H1 (cell line): Measurements from ENCODE around the gene RGL1.

ENCODE experiments used
- CHD1 ChIP-seq: IDR thresholded peaks from 2 replicates; pipeline ENCODE4 v1.6.1; 2012; ENCODE audit warnings: low read depth, low read length, improper control_type of control experiment
- EZH2 ChIP-seq: fragments of 200-600 bp; sonication (generic); IDR thresholded peaks from 2 replicates; pipeline ENCODE4 v1.7.1; 2012; ENCODE audit warnings: low read depth, mild to moderate bottlenecking, moderate library complexity, low read length, inconsistent platforms; ENCODE audit not compliant: severe bottlenecking
- FOSL1 ChIP-seq: IDR thresholded peaks from 2 replicates; pipeline ENCODE4 v1.6.1; 2011; ENCODE audit warnings: mild to moderate bottlenecking, low read depth, low read length, moderate library complexity; ENCODE audit not compliant: insufficient read depth
- KDM1A ChIP-seq: fragments of 200-600, 300-600 bp; sonication (generic); IDR thresholded peaks from 2 replicates; pipeline ENCODE4 v1.7.1; 2016; ENCODE audit warnings: mild to moderate bottlenecking, low read length, borderline replicate concordance
- POLR2A ChIP-seq, 2 experiments: IDR thresholded peaks; 1 replicate in 1 of 2; 2 replicates in 1 of 2; pipeline ENCODE4 v1.6.1; 2011; ENCODE audit warnings: low read depth in 2 of 2, low read length in 2 of 2, mild to moderate bottlenecking in 2 of 2; ENCODE audit errors: control extremely low read depth in 1 of 2
- RAD21 ChIP-seq, 2 experiments: IDR thresholded peaks in 1 of 2; conservative IDR thresholded peaks in 1 of 2; 2 replicates each; pipeline ENCODE4 v1.6.1; 2011; ENCODE audit warnings: low read depth in 2 of 2, low read length in 2 of 2, improper control_type of control experiment in 1 of 2, inconsistent platforms in 1 of 2, mild to moderate bottlenecking in 1 of 2, moderate library complexity in 1 of 2
- RFX5 ChIP-seq: IDR thresholded peaks from 2 replicates; pipeline ENCODE4 v1.6.1; 2011; ENCODE audit warnings: low read depth, low read length, improper control_type of control experiment, borderline replicate concordance
- RNF2 ChIP-seq: fragments of 200-900, 300-1000 bp; sonication (generic); IDR thresholded peaks from 2 replicates; pipeline ENCODE4 v1.7.1; 2016; ENCODE audit warnings: borderline replicate concordance, low read depth, mild to moderate bottlenecking, antibody characterized with exemption, low read length; ENCODE audit not compliant: poor library complexity, severe bottlenecking; ENCODE audit errors: missing control alignments
- ZNF274 ChIP-seq: IDR thresholded peaks from 2 replicates; pipeline ENCODE4 v1.7.0; 2012; ENCODE audit warnings: low read length, borderline replicate concordance; ENCODE audit errors: extremely low read depth
- TF ChIP-seq, protein P1 (sequence below): fragments of 300-600 bp; sonication (generic); IDR thresholded peaks from 2 replicates; pipeline ENCODE4 v1.7.1; 2012; ENCODE audit warnings: low read length, moderate library complexity, mild to moderate bottlenecking, inconsistent platforms; ENCODE audit not compliant: insufficient replicate concordance
- TF ChIP-seq, protein P2 (sequence below), 3 experiments: IDR thresholded peaks; 1 replicate in 2 of 3; 2 replicates in 1 of 3; pipeline versions ENCODE4 v1.5.1 to v1.6.1; 2011; ENCODE audit warnings: low read length in 3 of 3, mild to moderate bottlenecking in 3 of 3, inconsistent platforms in 2 of 3, low read depth in 1 of 3, moderate library complexity in 1 of 3; ENCODE audit not compliant: insufficient read depth in 1 of 3; ENCODE audit errors: control extremely low read depth in 1 of 3

DNA sequence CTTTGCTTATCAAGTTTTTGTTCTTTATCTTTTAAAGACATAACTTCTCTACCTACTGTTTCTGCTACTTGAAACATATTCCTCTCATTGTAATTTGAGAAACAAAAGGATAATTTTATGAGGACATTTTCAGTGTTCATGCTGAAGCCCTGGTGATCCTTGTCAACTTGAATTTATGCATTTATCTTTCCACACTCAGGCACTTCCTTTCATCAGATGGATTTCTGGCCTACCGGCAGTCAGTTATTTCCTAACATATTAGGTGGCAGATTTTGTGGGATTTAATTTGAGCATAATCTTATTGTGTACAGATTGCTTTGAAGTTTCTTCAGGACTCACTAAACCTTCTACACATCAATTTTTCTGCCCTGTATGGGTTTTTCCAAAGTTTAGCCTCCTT is 75.0 kb downstream of the RGL1 start:
- no peak for TF ChIP-seq KDM1A
- TF ChIP-seq EZH2 = no peak
- TF ChIP-seq, protein P1, sequence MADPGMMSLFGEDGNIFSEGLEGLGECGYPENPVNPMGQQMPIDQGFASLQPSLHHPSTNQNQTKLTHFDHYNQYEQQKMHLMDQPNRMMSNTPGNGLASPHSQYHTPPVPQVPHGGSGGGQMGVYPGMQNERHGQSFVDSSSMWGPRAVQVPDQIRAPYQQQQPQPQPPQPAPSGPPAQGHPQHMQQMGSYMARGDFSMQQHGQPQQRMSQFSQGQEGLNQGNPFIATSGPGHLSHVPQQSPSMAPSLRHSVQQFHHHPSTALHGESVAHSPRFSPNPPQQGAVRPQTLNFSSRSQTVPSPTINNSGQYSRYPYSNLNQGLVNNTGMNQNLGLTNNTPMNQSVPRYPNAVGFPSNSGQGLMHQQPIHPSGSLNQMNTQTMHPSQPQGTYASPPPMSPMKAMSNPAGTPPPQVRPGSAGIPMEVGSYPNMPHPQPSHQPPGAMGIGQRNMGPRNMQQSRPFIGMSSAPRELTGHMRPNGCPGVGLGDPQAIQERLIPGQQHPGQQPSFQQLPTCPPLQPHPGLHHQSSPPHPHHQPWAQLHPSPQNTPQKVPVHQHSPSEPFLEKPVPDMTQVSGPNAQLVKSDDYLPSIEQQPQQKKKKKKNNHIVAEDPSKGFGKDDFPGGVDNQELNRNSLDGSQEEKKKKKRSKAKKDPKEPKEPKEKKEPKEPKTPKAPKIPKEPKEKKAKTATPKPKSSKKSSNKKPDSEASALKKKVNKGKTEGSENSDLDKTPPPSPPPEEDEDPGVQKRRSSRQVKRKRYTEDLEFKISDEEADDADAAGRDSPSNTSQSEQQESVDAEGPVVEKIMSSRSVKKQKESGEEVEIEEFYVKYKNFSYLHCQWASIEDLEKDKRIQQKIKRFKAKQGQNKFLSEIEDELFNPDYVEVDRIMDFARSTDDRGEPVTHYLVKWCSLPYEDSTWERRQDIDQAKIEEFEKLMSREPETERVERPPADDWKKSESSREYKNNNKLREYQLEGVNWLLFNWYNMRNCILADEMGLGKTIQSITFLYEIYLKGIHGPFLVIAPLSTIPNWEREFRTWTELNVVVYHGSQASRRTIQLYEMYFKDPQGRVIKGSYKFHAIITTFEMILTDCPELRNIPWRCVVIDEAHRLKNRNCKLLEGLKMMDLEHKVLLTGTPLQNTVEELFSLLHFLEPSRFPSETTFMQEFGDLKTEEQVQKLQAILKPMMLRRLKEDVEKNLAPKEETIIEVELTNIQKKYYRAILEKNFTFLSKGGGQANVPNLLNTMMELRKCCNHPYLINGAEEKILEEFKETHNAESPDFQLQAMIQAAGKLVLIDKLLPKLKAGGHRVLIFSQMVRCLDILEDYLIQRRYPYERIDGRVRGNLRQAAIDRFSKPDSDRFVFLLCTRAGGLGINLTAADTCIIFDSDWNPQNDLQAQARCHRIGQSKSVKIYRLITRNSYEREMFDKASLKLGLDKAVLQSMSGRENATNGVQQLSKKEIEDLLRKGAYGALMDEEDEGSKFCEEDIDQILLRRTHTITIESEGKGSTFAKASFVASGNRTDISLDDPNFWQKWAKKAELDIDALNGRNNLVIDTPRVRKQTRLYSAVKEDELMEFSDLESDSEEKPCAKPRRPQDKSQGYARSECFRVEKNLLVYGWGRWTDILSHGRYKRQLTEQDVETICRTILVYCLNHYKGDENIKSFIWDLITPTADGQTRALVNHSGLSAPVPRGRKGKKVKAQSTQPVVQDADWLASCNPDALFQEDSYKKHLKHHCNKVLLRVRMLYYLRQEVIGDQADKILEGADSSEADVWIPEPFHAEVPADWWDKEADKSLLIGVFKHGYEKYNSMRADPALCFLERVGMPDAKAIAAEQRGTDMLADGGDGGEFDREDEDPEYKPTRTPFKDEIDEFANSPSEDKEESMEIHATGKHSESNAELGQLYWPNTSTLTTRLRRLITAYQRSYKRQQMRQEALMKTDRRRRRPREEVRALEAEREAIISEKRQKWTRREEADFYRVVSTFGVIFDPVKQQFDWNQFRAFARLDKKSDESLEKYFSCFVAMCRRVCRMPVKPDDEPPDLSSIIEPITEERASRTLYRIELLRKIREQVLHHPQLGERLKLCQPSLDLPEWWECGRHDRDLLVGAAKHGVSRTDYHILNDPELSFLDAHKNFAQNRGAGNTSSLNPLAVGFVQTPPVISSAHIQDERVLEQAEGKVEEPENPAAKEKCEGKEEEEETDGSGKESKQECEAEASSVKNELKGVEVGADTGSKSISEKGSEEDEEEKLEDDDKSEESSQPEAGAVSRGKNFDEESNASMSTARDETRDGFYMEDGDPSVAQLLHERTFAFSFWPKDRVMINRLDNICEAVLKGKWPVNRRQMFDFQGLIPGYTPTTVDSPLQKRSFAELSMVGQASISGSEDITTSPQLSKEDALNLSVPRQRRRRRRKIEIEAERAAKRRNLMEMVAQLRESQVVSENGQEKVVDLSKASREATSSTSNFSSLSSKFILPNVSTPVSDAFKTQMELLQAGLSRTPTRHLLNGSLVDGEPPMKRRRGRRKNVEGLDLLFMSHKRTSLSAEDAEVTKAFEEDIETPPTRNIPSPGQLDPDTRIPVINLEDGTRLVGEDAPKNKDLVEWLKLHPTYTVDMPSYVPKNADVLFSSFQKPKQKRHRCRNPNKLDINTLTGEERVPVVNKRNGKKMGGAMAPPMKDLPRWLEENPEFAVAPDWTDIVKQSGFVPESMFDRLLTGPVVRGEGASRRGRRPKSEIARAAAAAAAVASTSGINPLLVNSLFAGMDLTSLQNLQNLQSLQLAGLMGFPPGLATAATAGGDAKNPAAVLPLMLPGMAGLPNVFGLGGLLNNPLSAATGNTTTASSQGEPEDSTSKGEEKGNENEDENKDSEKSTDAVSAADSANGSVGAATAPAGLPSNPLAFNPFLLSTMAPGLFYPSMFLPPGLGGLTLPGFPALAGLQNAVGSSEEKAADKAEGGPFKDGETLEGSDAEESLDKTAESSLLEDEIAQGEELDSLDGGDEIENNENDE = no peak
- TF ChIP-seq POLR2A (IDR thresholded peaks at IDR 0.05; ENCODE audit: control extremely low read depth in 1 of 2, low read depth in 2 of 2, low read length in 2 of 2) = no peak
- no peak for TF ChIP-seq RNF2
- TF ChIP-seq, protein P2, sequence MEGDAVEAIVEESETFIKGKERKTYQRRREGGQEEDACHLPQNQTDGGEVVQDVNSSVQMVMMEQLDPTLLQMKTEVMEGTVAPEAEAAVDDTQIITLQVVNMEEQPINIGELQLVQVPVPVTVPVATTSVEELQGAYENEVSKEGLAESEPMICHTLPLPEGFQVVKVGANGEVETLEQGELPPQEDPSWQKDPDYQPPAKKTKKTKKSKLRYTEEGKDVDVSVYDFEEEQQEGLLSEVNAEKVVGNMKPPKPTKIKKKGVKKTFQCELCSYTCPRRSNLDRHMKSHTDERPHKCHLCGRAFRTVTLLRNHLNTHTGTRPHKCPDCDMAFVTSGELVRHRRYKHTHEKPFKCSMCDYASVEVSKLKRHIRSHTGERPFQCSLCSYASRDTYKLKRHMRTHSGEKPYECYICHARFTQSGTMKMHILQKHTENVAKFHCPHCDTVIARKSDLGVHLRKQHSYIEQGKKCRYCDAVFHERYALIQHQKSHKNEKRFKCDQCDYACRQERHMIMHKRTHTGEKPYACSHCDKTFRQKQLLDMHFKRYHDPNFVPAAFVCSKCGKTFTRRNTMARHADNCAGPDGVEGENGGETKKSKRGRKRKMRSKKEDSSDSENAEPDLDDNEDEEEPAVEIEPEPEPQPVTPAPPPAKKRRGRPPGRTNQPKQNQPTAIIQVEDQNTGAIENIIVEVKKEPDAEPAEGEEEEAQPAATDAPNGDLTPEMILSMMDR (IDR thresholded peaks at IDR 0.05; ENCODE audit: control extremely low read depth in 1 of 3, insufficient read depth in 1 of 3, low read depth in 1 of 3, low read length in 3 of 3) = no peak
- TF ChIP-seq RFX5 = no peak
- TF ChIP-seq FOSL1 = no peak
- TF ChIP-seq CHD1 = no peak
- no peak for TF ChIP-seq ZNF274
- TF ChIP-seq RAD21 (IDR thresholded peaks at IDR 0.05 in 1 of 2, conservative IDR thresholded peaks at IDR 0.05 in 1 of 2; ENCODE audit: low read depth in 2 of 2, low read length in 2 of 2) = no peak
